Panc1 (cell line): ENCODE data around the gene ZC3H18. TPM values are rescaled to one million over a fixed set of nuclear protein-coding genes. Genes with fewer than 3 reads are reported as not detected.

Source experiments
- ATAC-seq: fragments of 200-7000 bp; cut with Tn5 transposase; 2 replicates; pipeline ENCODE4 v1.9.1; 2020; ENCODE audit warnings: mild to moderate bottlenecking, moderate library complexity
- BruUV-seq: library from RNA; stranded (reverse); fragments of 400-500 nt; replicated peaks from 2 replicates; lab custom pipeline; 2021; lab: Mats Ljungman, UMichigan
- CTCF ChIA-PET: fragments of 300-600 bp; sonication (Branson Sonifier 250); formaldehyde crosslinking; loops from one replicate; lab custom pipeline; 2022; ENCODE audit warnings: antibody characterized with exemption; lab: Charles Lee
- POLR2A ChIA-PET: fragments of 300-600 bp; sonication (Branson Sonifier 250); formaldehyde crosslinking; loops from one replicate; lab custom pipeline; 2022; ENCODE audit warnings: antibody characterized with exemption; lab: Charles Lee
- DNase-seq: peaks from one replicate; pipeline ENCODE4 v3.0.0-alpha.2; 2010; ENCODE audit warnings: low read depth, low spot score
- H3K27ac ChIP-seq: 2 replicates; pipeline ENCODE4 v1.5.1; 2011; ENCODE audit warnings: mild to moderate bottlenecking, low read length, inconsistent platforms
- H3K27me3 ChIP-seq: fragments of 200-500 bp; sonication (Bioruptor generic); 2 replicates; pipeline ENCODE4 v1.6.0; 2014; ENCODE audit warnings: low read length, inconsistent platforms; ENCODE audit not compliant: control insufficient read depth, insufficient read depth
- H3K36me3 ChIP-seq: fragments of 200-500 bp; sonication (Bioruptor generic); 2 replicates; pipeline ENCODE4 v1.5.1; 2014; ENCODE audit warnings: inconsistent platforms, mild to moderate bottlenecking, low read length, moderate library complexity; ENCODE audit not compliant: control insufficient read depth, insufficient read depth
- H3K4me1 ChIP-seq: 2 replicates; pipeline ENCODE4 v1.5.1; 2011; ENCODE audit warnings: inconsistent platforms, mild to moderate bottlenecking, low read length, moderate library complexity; ENCODE audit not compliant: control insufficient read depth, insufficient read depth
- H3K4me3 ChIP-seq, 2 experiments: 2 replicates each; pipeline ENCODE4 v1.5.1; 2011 to 2012; ENCODE audit warnings: low read depth in 2 of 2, low read length in 2 of 2, mild to moderate bottlenecking in 2 of 2, inconsistent platforms in 1 of 2, moderate library complexity in 1 of 2
- H3K9me3 ChIP-seq: fragments of 200-500 bp; sonication (Bioruptor generic); 2 replicates; pipeline ENCODE4 v1.5.1; 2014; ENCODE audit warnings: low read depth, mild to moderate bottlenecking, inconsistent platforms, low read length, moderate library complexity; ENCODE audit not compliant: control insufficient read depth, insufficient read depth
- POLR2AphosphoS5 ChIP-seq: IDR thresholded peaks from 2 replicates; pipeline ENCODE4 v1.6.1; 2012; ENCODE audit warnings: mild to moderate bottlenecking, low read depth, low read length, moderate library complexity
- REST ChIP-seq, 2 experiments: IDR thresholded peaks; 2 replicates each; pipeline ENCODE4 v1.6.1; 2011 to 2012; ENCODE audit warnings: low read depth in 2 of 2, control low read depth in 1 of 2, low read length in 1 of 2, mild to moderate bottlenecking in 1 of 2, moderate library complexity in 1 of 2; ENCODE audit not compliant: insufficient read depth in 1 of 2
- SIN3A ChIP-seq: IDR thresholded peaks from 2 replicates; pipeline ENCODE4 v1.6.1; 2012; ENCODE audit warnings: low read depth, mild to moderate bottlenecking, low read length, moderate library complexity, borderline replicate concordance; ENCODE audit not compliant: insufficient read depth
- TCF7L2 ChIP-seq: IDR thresholded peaks from 2 replicates; pipeline ENCODE4 v1.6.1; 2011; ENCODE audit warnings: mild to moderate bottlenecking, low read depth, low read length, inconsistent platforms
- in situ Hi-C: cut with HindIII; loops from 2 replicates; pipeline ENCODE4 v1.10.0; 2016; ENCODE audit warnings: low sequenced_read_pairs, low pct_unique_long_range_greater_than_20kb
- intact Hi-C: fragments of 100-400 bp; cut with micrococcal nuclease; formaldehyde crosslinking; loops from one replicate; pipeline ENCODE4 v1.10.0; 2022; ENCODE audit not compliant: unreplicated experiment
- total RNA-seq: library from RNA; stranded (reverse); gene quantifications from one replicate; pipeline ENCODE4 v1.2.1, GENCODE V29; 2021; ENCODE audit not compliant: unreplicated experiment
- TF ChIP-seq, protein P1 (sequence below): fragments of 450-650 bp; IDR thresholded peaks from 2 replicates; pipeline ENCODE4 v1.5.1; 2017; ENCODE audit warnings: mild to moderate bottlenecking

Gene ZC3H18
- total RNA-seq, 1 experiment from 2014 or later: 45.9 TPM

- Histone ChIP-seq H3K9me3 (no peaks in the 10 kb centered on the region), H3K36me3 (peaks cover 2% of the 10 kb centered on the region; the same call in 1 of the 2 replicates), H3K4me1 (no peaks in the 10 kb centered on the region), H3K4me3 (no peak overlapping the region), H3K27ac (no peak overlapping the region), H3K27me3 (no peaks in the 10 kb centered on the region)
- intact Hi-C loops (no loop called here), in situ Hi-C loops (no loop called here)
- no TSS peak for BruUV-seq
- POLR2A ChIA-PET: no interaction called here
- DNase-seq (no peak), ATAC-seq (no peak)
- CTCF ChIA-PET: no interaction called here
- TF ChIP-seq TCF7L2 (no peak), REST (IDR thresholded peaks at IDR 0.05; ENCODE audit: insufficient read depth in 1 of 2, low read depth in 2 of 2, low read length in 1 of 2) (no peak), POLR2AphosphoS5 (no peak), SIN3A (no peak)
- TF ChIP-seq, protein P1, sequence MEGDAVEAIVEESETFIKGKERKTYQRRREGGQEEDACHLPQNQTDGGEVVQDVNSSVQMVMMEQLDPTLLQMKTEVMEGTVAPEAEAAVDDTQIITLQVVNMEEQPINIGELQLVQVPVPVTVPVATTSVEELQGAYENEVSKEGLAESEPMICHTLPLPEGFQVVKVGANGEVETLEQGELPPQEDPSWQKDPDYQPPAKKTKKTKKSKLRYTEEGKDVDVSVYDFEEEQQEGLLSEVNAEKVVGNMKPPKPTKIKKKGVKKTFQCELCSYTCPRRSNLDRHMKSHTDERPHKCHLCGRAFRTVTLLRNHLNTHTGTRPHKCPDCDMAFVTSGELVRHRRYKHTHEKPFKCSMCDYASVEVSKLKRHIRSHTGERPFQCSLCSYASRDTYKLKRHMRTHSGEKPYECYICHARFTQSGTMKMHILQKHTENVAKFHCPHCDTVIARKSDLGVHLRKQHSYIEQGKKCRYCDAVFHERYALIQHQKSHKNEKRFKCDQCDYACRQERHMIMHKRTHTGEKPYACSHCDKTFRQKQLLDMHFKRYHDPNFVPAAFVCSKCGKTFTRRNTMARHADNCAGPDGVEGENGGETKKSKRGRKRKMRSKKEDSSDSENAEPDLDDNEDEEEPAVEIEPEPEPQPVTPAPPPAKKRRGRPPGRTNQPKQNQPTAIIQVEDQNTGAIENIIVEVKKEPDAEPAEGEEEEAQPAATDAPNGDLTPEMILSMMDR: no peak
These were observed 22.9 kb downstream of the ZC3H18 start for GRCh38 chr16:88593061-88593460.

DNA sequence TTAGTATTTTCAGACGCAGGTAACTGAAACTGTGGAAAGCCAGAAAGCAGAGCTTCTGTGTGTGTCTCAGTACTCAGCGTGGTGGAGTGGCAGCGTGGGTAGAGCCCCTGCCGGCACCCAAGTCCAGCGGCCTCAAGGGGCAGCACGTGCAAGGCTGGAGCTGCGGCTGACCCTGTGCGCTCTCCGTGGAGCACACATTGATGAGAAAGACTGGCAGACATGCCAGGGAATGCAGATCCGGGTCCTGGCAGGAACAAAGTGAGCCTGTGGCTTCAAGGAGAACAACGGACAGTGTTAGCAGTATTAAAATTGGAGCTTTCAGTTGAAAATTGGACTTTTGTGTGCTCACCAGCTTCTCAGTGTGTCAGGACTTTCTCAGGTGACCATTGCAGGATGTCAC, 23.3 kb downstream of the ZC3H18 start:
- POLR2A ChIA-PET: interaction anchor here (0.5 kb wide), 1 partner anchor 10 kb away, joined by 7 read pairs; no protein-coding TSS in a partner anchor
- DNase-seq: no peak
- BruUV-seq: no TSS peak
- CTCF ChIA-PET: no interaction called here
- no peaks in the 10 kb centered on the region for H3K4me1 ChIP-seq
- H3K27me3 ChIP-seq: no peaks in the 10 kb centered on the region
- in situ Hi-C loops: no loop called here
- H3K27ac ChIP-seq: no peak overlapping the region
- H3K9me3 ChIP-seq: no peaks in the 10 kb centered on the region
- intact Hi-C loops: no loop called here
- no peak for TF ChIP-seq SIN3A
- TF ChIP-seq REST (IDR thresholded peaks at IDR 0.05; ENCODE audit: insufficient read depth in 1 of 2, low read depth in 2 of 2, low read length in 1 of 2): no peak
- TF ChIP-seq TCF7L2: no peak
- no peak; the same call in 1 of the 2 replicates for ATAC-seq
- no peak overlapping the region for H3K4me3 ChIP-seq
- peaks cover 2% of the 10 kb centered on the region; the same call in 1 of the 2 replicates for H3K36me3 ChIP-seq
